NCI-H2029 (cell line): ENCODE results near the gene MBD5.

Experiments used
- DNase-seq: peaks from one replicate; lab custom pipeline; 2025; lab: John Stamatoyannopoulos, UW

MBD5 gene

DNA sequence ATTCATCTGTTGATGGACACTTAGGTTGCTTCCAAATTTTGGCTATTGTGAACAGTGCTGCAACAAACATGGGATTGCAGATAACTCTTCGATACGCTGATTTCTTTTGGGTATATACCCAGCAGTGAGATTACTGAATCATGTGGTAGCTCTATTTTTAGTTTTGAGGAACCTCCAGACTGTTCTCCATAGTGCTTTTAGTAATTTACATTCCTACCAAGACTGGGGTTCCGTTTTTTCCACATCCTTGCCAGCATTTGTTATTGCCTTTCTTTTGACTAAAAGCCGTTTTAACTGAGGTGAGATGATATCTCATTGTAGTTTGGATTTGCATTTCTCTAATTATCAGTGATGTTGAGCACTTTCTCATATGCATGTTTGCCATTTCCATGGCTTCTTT lies 200.3 kb downstream of the MBD5 start:
- DNase-seq: no peak

DNA sequence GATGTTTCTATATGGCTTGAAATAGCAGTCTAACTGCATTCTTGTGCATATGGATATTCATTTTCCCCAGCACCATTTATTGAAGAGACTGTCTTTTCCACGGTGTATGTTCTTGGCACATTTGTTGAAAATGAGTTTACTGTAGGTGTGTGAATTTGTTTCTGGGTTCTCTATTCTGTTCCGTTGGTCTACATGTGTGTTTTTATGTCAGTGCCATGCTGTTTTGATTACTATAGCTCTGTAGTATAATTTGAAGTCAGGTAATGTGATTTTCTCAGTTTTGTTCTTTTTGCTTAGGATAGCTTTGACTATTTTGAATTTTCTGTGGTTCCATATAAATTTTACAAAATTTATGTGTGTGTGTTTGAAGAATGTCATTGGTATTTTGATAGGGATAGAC lies 201.0 kb downstream of the MBD5 start:
- DNase-seq: no peak

DNA sequence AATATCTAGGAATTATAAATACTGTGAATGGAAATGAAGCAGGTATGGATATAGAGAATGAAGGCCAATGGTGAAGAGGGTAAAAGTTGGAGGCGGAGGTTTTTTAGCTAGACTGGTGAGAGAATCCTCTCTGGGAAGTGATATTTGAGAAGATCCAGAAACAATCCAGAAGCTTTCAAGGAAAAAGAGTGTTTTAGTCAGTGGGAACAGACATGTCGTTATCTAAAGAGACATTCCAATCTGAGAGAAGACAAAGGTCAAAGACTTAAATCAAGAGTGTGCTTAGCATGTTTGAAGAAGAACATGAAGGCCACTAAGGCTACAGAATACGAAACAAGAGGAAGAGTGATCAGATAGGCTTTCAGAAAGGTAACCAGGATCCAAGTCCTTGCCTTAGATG lies 211.0 kb downstream of the MBD5 start:
- DNase-seq: no peak

DNA sequence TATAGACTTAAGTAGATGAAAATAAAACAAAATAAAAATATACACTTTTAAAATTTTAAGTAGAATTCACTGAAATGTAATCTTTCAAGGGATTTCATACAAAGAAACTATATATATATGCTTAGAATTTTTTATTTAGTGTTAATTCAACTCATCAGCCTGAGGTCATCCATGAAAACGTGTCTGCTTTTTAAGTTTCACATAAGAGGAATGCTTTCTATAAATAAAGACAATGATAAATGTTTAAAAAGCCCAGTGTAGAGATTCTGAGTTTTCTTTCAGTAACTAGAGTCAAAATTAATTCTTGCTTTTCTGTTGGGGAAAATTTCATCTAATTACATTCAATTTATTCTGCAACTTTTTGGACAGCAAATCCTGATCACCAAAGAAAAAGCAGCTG lies 213.3 kb downstream of the MBD5 start:
- no peak for DNase-seq

DNA sequence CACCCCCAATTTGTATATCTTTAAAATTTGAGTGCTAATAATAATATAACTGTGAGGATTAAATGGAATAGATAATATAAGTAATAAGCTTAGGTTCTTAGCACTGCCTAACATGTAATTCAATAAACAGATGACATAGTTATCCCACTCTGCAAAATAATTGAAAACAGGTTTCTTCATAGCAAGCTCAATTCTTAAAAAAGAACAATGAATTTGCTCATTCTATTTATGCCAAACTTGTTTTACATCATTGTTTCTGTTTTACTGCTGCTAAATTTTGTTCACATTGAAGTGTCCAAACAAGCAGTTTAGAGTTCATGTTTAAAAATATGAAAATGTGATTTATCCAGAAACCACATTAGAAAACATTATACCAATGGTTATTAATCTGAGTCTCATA lies 217.0 kb downstream of the MBD5 start:
- DNase-seq: no peak

DNA sequence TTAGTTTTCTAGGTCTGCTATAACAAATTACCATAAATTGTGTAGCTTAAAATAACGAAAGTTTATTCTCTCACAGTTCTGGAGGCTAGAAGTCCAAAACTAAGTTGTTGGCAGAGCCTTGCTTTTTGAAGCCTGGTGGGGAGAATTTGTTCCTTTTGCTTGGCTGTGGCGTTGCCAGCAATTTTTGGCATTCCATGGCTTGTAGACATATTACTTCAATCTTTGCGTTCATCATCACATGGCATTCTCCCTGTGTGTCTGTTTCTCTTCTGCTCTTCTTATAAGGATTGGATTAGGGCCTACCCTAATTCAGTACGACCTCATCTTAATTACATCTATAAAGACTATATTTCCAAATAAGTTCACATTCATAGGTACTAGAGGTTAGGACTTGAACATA lies 217.7 kb downstream of the MBD5 start:
- DNase-seq: no peak

DNA sequence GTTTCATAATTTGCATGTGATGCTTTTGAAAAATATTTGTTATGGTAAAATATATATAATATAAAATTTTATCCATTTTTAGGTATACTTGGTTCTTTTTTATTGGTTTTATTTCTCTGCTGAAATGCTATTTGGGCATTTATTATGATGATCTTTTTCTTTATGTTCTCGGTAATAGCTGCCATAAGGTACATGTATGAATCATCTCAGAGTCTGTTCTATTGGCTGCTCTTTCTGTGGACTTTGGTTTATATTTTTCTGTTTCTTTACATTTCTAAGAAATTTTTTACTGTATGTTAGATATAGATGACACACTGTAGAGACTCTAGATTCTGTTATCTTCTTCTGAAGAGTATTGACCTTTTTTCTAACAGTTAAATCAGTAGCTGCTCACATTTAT lies 219.9 kb downstream of the MBD5 start:
- no peak for DNase-seq

DNA sequence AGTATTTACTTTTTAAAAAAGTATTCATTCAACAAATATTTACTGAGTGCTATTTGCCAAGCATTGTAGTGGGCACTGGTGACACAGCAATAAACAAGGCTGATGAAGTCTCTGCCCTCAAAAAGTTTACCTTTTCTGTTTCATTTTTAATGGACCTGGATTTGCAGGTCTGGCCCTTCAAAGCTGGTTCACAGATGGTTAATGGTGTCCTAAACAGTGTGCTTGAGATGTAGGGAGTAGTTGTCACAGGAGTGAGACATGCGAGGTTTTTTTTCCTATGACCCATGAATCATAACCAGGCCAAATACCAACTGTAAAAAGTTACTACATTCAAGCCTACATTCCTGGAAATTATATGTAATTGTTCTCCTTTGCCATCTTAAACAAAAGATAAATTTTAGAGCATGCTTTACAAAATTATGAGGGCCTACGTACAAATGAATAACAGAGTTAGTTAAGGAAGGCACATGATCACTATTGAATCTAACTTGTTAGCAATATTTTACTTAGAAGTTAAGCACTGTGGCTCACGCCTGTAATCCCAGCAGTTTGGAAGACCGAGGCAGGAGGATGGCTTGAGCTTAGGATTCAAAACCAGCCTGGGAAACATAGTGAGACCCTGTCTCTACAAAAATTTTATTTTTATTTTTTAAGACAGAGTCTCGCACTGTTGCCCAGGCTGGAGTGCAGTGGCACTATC lies 223.9 kb downstream of the MBD5 start:
- DNase-seq: no peak

DNA sequence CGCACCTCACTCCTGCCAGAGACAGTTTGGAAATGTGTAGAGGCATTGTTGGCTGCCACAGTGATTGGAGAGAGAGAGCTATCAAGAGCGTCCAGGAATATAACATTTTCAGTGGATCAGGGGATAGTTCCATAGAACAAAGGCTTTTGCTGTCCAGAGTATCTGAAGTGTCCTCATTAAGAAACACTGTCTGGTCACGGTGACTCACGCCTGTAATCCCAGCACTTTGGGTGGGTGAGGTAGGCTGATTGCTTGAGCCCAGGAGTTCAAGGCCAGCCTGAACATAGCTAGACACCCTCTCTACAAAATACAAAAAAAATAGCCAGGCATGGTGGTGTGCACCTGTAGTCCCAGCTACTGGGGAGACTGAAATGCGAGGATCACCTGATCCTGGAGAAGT lies 231.1 kb downstream of the MBD5 start:
- no peak for DNase-seq

DNA sequence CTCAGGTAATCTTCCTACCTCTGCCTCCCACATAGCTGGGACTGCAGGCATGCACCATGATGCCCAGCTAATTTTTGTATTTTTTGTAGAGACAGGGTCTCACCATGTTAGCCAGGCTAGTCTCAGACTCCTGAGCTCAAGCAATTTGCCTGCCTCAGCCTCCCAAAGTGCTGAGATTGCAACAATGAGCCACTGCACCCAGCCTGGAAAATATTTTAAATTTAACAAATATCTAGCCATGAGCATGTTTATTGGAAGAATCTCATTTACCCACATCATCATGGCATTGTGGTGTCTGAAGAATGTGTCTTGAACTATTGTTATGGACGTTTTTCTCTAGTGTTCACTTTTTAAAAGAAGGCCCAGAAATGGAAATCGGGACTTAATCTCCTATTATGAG lies 231.8 kb downstream of the MBD5 start:
- DNase-seq: no peak

DNA sequence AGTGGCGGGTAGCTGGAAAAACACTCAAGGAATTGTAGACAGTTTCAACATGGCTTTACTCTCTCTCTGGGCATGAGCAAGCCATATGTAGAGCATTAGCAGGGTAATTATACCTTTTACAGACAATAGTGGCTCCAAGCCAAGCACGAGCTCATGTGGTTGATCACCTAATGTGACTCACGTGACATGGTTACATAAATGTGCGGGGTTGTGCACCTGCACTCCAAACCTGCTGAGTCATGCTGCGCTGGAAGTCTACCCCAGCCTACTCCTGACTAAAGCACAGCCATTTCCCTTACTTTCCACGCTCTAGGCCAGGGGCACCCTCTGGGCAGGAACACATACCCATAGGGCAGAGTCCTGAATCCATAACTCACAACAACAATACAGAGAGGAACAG lies 232.8 kb downstream of the MBD5 start:
- no peak for DNase-seq

DNA sequence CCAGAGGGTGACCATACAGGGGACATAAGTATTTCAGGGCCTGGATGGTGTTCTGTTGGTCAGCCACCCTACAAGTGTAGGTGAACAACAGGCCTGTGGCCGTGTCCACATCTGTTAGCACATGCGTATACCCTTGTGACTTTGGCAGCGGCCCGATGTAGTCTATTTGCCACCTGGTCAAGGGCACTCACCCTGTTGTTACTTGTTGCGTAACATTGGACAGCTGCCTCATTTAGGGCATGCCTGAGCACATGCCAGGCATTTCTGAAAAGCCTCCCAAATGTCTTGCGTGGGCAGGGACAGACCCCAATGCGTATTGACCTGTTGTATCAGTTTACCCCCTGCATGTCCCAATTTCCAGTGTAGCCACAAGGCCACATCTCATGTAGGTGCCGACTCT lies 235.0 kb downstream of the MBD5 start:
- peak; percentile 7 for DNase-seq

DNA sequence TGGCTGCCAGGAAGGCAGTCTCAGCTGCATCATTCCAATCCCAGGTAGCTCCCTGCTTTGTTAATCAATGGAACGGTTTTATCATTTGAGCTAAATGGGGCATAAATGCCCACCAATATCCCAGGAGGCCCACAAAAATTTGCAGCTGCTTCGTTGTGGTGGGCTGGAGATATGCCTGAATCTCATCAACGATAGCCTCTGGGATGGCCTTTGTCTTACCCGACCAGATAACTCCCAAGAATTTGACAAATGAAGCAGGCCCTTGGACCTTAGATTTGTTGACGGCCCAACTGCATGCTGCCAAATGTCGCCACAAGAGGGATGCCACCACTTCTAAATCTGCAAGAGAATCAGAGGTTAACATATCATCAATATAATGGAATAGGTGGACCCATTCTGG lies 236.4 kb downstream of the MBD5 start:
- no peak for DNase-seq

DNA sequence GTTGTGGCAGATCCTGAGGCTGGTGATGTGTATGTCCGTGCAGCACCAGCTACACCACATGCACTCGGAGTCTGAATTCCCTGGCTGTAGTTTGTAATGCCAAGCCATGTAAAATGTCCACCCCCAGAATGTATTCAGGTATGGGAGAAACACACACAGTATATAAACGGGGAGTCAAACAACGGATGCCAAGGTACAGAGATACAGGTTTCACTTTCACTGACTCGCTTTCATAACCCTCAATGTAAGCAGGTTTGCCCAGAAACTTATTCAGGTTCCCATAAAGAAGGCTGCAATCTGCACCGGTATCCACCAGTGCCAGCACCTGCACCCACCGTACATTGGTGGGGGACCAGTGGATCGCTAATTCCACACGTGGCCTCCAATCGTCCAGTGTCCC lies 237.2 kb downstream of the MBD5 start:
- no peak for DNase-seq

DNA sequence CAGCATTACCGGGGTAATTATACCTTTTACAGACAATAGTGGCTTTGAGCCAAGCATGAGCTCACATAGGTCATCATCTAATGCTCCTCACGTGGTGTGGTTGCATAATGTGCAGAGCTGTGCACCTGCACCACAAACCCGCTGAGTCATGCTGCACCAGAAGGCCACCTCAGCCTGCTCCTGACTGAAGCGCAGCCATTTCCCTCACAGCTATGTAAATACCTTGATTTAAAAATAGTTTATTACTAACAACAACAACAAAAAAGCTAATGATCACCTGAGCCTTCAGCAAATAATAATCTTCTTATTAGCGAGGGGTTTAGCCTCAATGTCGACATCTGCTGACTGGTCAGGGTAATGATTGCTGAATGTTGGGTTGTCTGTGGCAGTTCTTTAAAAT lies 238.8 kb downstream of the MBD5 start:
- no peak for DNase-seq

DNA sequence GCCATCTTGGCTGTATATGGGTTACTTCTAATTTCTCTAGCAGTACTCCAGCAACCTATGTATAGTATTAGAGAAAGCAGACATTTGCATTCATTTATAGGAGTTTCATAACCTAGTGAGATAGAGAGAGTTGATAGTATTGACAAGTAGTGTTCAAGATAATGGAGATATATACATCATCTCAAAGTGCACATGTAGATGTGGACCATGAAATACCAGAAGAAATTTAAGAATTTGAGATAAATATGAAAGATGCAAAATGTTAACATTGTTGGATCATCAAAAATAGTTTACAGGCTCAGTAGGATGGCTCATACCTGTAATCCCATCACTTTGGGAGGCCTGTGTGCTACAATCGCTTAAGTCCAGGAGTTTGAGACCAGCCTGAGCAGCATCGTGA lies 243.0 kb downstream of the MBD5 start:
- DNase-seq: no peak

DNA sequence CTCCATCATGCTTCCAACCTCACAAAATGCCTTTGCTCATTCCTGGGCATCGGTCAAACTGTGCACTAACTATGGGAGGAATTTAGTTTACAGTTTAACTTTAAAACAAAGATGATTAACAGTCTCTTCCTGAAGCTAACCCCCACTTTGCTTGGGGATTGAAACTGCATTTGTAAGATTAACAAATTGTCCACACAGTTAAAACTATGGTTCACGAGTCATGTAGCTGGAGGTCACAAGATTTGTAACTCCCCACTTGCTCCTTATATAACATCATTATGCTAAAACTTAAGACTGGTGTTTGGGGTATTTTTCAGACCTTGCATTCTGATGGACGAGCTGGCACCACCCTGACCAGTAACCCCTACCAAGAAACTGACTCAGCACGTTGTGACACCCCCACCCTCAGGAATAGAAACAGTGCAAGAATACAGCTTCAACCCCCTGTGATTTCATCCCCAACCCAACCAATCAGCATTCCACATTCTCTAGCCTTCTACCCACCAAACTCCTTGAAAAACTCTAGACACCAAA lies 252.3 kb downstream of the MBD5 start:
- DNase-seq: no peak

DNA sequence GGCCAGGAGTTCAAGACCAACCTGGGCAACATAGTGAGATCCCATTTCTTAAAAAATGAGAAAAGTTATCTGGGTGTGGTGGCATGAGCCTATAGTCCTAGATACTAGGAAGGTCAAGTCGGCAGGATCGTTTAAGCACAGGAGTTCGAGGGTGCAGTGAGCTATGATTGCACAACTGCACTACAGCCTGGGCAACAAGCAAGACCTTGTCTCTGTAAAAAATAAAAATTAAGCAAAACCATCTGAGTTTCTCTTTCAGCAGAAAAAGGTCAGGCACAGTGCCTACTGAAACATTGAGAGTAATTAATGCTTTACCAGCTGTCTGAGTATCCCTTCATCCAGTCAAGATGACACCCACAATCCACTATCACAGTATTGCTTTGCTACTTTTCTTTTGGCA lies 258.3 kb downstream of the MBD5 start:
- DNase-seq: no peak

DNA sequence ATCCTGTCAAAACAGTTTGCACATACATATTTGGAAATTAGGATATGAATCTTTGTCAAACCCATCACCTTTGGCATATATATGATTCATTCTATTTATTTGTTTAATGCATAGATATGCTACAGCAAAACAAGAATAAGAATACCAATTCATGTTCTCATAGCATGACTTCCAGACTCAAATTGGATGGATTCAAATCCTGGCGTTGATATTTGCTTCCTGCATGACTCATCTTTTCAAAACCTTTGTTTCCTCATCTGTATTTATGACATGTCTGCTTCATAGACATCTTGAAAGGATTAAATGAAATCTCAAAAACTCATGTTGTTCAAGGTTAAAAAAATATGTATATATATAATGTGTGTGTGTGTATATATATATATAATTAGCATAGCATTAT lies 261.3 kb downstream of the MBD5 start:
- DNase-seq: no peak

DNA sequence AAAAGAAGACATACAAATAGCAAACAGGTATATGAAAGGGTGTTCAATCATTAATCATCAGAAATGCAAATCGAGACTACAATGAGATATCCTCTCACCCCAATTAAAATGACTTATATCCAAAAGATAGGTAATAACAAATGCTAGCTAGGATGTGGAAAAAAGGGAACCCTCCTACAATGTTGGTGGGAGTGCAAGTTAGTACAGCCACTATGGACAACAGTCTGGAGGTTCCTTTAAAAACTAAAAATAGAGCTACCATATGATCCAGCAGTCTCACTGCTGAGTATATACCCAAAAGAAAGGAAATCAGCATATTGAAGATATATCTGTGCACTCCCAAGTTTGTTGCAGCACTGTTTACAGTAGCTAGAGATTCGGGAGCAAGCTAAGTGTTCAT lies 271.5 kb downstream of the MBD5 start:
- DNase-seq: no peak

DNA sequence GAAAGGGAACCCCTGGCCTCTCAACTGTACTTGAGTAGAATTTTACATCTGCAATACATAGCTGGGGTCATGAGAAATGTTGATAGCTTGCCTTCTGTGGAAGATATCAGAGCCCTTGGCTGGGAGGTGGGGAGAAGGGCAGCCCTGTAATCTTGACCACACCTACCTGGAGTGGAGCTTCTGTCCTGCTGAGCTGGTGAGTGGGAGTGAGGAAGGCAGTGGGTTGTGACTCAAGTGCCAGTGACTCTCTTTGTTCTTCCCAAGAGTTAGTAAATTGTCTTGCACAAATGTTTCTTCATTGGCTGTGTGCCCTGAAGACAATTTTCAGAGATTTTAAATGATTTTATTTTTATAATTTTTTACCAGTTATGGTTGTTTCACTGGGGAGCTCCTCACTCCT lies 277.3 kb downstream of the MBD5 start:
- no peak for DNase-seq

DNA sequence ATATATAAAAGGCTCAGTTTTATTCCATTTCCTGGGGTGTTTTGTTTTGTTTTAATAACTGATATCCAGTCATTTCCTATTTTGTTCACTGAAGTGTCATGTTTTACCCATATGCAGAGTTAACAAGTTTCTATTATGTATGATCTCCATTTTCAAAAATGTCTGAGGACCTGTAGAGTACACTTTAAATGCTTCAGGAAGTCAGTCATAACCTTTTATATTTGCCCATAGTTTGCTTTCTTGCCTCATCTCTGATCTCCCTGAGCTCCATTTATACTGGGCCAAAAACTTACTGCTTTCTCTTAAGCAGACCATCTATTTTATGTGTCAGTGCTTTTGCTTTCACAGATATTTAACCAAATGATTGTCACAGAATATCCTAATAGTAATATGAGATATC lies 278.7 kb downstream of the MBD5 start:
- no peak for DNase-seq

DNA sequence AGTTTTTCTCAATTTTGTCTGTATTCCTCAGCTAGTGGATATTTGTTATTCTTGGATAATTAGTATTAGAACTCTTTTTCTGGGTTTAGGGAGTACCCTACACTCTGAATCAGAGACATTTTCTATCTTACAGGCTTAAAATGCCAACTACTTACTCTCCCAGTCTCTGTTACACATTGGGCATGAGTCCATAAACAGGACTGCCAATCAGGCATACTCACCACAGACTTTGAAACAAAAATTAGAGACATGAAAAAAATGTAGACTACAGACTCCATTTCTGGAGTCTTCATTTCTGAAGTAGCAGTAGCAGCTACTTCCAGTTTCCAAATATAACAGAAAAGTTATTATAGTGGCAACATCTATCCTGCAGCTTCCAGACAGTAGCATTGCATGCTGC lies 279.7 kb downstream of the MBD5 start:
- no peak for DNase-seq

DNA sequence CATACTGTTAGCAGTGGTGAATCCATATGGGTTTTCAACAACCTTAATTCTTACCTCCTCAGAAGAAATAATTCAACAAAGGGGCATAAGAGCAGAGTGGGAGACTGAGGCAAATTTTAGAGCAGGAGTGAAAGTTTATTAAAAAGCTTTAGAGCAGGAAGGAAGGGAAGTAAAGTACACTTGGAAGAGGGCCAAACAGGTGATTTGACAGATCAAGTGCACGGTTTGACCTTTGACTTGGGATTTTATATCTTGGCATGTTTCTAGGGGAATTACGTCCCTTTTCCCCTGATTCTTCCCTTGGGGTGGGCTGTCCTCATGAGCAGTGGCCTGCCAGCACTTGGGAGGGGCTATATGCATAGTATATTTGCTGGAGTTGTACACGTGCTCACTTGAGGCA lies 280.5 kb downstream of the MBD5 start:
- no peak for DNase-seq

DNA sequence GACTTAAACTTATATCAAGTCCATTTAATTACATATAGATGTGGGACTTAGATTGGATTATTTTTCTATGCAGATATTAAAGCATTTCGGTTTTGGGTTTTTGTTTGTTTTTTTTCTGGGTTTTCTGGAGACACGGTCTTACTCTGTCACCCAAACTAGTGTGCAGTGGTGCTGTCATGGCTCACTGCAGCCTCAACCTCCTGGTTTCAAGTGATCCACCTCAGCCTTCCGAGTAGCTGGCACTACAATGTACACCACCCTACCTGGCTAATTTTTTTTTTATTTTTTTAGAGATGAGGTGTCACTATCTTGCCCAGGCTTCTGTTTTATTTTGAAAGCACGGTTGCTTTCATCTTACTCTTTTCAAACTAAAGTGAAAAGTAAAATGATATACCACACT lies 281.6 kb downstream of the MBD5 start:
- no peak for DNase-seq
